ENCODE measurements around the gene PTPRQ. TPM values are rescaled to one million over a fixed set of nuclear protein-coding genes. Genes with fewer than 3 reads are reported as not detected.

The PTPRQ gene
- total RNA-seq, 1 experiment from 2014 or later = not detected

GRCh38 chr12:80442426-80443222 is 1.4 kb upstream of the PTPRQ start:
- H3K4me1 Mint-ChIP-seq = no peaks in the 10 kb centered on the region
- no peak overlapping the region for H3K4me3 Mint-ChIP-seq
- H3K27ac Mint-ChIP-seq = no peak overlapping the region
- CTCF ChIA-PET = no interaction called here
- no peak for ATAC-seq
- DNase-seq (ENCODE audit: low spot score) = no peak
- no peaks in the 10 kb centered on the region for H3K27me3 Mint-ChIP-seq (ENCODE audit: low read depth)
- H3K9me3 Mint-ChIP-seq = peaks cover 10% of the 10 kb centered on the region
- TF ChIP-seq ZNF219 (CRISPR knock-in tag; IDR thresholded peaks at IDR 0.05; ENCODE audit: borderline replicate concordance) (no peak), TEAD4 (CRISPR knock-in tag; IDR thresholded peaks at IDR 0.05) (no peak), GTF2I (CRISPR knock-in tag; conservative IDR thresholded peaks at IDR 0.05) (no peak), ATF1 (CRISPR knock-in tag; IDR thresholded peaks at IDR 0.05) (no peak), ZNF121 (CRISPR knock-in tag; IDR thresholded peaks at IDR 0.05) (no peak), ZBTB21 (CRISPR knock-in tag; IDR thresholded peaks at IDR 0.05; ENCODE audit: borderline replicate concordance) (no peak), FOXP1 (CRISPR knock-in tag; IDR thresholded peaks at IDR 0.05; ENCODE audit: borderline replicate concordance) (no peak), MLX (CRISPR knock-in tag; IDR thresholded peaks at IDR 0.05) (no peak), MAX (CRISPR knock-in tag; IDR thresholded peaks at IDR 0.05) (no peak), SMAD3 (CRISPR knock-in tag; IDR thresholded peaks at IDR 0.05; ENCODE audit: borderline replicate concordance) (no peak)
- TF ChIP-seq, protein P1, sequence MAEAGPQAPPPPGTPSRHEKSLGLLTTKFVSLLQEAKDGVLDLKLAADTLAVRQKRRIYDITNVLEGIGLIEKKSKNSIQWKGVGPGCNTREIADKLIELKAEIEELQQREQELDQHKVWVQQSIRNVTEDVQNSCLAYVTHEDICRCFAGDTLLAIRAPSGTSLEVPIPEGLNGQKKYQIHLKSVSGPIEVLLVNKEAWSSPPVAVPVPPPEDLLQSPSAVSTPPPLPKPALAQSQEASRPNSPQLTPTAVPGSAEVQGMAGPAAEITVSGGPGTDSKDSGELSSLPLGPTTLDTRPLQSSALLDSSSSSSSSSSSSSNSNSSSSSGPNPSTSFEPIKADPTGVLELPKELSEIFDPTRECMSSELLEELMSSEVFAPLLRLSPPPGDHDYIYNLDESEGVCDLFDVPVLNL (CRISPR knock-in tag; IDR thresholded peaks at IDR 0.05; ENCODE audit: borderline replicate concordance, low read depth) = no peak
- TF ChIP-seq, protein P2, sequence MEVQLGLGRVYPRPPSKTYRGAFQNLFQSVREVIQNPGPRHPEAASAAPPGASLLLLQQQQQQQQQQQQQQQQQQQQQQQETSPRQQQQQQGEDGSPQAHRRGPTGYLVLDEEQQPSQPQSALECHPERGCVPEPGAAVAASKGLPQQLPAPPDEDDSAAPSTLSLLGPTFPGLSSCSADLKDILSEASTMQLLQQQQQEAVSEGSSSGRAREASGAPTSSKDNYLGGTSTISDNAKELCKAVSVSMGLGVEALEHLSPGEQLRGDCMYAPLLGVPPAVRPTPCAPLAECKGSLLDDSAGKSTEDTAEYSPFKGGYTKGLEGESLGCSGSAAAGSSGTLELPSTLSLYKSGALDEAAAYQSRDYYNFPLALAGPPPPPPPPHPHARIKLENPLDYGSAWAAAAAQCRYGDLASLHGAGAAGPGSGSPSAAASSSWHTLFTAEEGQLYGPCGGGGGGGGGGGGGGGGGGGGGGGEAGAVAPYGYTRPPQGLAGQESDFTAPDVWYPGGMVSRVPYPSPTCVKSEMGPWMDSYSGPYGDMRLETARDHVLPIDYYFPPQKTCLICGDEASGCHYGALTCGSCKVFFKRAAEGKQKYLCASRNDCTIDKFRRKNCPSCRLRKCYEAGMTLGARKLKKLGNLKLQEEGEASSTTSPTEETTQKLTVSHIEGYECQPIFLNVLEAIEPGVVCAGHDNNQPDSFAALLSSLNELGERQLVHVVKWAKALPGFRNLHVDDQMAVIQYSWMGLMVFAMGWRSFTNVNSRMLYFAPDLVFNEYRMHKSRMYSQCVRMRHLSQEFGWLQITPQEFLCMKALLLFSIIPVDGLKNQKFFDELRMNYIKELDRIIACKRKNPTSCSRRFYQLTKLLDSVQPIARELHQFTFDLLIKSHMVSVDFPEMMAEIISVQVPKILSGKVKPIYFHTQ (CRISPR knock-in tag; IDR thresholded peaks at IDR 0.05) = no peak
- POLR2A ChIA-PET = no interaction called here
- no peaks in the 10 kb centered on the region for H3K36me3 Mint-ChIP-seq

DNA sequence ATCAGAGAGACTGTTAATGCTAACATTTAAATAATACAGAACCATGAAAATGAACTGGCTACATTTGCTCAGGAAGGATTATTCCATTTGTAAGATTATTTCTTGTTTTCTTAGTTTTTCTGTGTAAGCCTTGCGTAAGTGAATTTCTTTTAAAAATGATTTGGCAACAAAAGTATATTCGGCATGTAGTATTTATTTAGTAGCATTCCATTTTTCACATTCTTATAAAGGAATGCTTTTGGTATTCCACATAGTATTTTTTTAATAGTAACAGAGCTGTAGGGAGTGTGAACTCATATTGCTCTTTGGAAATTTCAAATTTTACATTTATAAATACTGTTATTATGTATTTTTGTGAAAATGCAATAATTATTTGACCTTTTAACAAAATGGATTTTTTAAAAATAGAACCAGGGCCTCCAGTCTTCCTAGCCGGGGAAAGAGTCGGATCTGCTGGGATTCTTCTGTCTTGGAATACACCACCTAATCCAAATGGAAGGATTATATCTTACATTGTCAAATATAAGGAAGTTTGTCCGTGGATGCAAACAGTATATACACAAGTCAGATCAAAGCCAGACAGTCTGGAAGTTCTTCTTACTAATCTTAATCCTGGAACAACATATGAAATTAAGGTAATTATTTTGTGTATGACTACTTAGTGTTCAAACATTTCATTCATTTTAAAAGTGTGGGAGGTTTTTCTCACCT is 1.2 kb downstream of the PTPRQ start:
- Mint-ChIP-seq H3K36me3 (peaks cover 5% of the 10 kb centered on the region; the same call in 1 of the 2 replicates), H3K27me3 (ENCODE audit: low read depth) (no peaks in the 10 kb centered on the region), H3K9me3 (peaks cover 22% of the 10 kb centered on the region), H3K4me1 (no peaks in the 10 kb centered on the region), H3K4me3 (no peak overlapping the region), H3K27ac (no peak overlapping the region)
- TF ChIP-seq, protein P3, sequence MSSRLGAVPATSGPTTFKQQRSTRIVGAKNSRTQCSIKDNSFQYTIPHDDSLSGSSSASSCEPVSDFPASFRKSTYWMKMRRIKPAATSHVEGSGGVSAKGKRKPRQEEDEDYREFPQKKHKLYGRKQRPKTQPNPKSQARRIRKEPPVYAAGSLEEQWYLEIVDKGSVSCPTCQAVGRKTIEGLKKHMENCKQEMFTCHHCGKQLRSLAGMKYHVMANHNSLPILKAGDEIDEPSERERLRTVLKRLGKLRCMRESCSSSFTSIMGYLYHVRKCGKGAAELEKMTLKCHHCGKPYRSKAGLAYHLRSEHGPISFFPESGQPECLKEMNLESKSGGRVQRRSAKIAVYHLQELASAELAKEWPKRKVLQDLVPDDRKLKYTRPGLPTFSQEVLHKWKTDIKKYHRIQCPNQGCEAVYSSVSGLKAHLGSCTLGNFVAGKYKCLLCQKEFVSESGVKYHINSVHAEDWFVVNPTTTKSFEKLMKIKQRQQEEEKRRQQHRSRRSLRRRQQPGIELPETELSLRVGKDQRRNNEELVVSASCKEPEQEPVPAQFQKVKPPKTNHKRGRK (CRISPR knock-in tag; IDR thresholded peaks at IDR 0.05; ENCODE audit: borderline replicate concordance) = no peak
- CTCF ChIA-PET = no interaction called here
- POLR2A ChIA-PET = no interaction called here
- ATAC-seq = no peak
- no peak for DNase-seq (ENCODE audit: low spot score)

DNA sequence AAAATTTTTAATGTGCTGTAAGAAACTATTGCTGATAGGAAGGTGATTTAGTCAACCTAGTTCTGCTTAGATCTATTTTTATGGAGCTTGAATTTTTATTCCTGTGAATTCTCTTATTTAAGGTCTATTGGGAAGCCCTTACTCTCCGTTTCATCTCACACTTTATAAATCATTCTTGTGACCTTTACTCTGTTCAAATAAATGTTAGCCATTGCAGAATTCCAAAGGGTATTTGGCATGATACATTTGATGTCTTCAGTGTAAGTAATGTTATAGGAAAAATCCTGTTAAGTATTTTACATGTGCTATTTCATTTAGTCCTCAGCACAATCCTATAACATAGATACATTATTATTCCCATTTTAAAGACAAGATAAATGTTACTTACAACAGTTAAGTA is 12.5 kb downstream of the PTPRQ start:
- Mint-ChIP-seq H3K27ac (no peak overlapping the region), H3K9me3 (peaks cover 20% of the 10 kb centered on the region), H3K36me3 (peaks cover 17% of the 10 kb centered on the region), H3K4me1 (no peaks in the 10 kb centered on the region), H3K27me3 (ENCODE audit: low read depth) (no peaks in the 10 kb centered on the region), H3K4me3 (no peak overlapping the region)
- ChIA-PET CTCF (no interaction called here), POLR2A (no interaction called here)
- ATAC-seq (no peak), DNase-seq (ENCODE audit: low spot score) (no peak)
- TF ChIP-seq, protein P4, sequence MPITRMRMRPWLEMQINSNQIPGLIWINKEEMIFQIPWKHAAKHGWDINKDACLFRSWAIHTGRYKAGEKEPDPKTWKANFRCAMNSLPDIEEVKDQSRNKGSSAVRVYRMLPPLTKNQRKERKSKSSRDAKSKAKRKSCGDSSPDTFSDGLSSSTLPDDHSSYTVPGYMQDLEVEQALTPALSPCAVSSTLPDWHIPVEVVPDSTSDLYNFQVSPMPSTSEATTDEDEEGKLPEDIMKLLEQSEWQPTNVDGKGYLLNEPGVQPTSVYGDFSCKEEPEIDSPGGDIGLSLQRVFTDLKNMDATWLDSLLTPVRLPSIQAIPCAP (CRISPR knock-in tag; IDR thresholded peaks at IDR 0.05) = no peak
- TF ChIP-seq IRF2 (CRISPR knock-in tag; IDR thresholded peaks at IDR 0.05; ENCODE audit: borderline replicate concordance, low read depth) (no peak), TEAD4 (CRISPR knock-in tag; IDR thresholded peaks at IDR 0.05) (no peak), NFE2L1 (CRISPR knock-in tag; IDR thresholded peaks at IDR 0.05) (no peak), EMX1 (CRISPR knock-in tag; IDR thresholded peaks at IDR 0.05) (no peak), ZSCAN18 (CRISPR knock-in tag; IDR thresholded peaks at IDR 0.05) (no peak)
